Activated CD4-positive, alpha-beta T cell treated with anti-CD3 and anti-CD28 coated beads, Interleukin-2, amount 10 ng/mL, durations not matched to agents 7 days and 5 days (primary cell): ENCODE measurements around the gene N4BP2L2. TPM values are rescaled to one million over a fixed set of nuclear protein-coding genes. Genes with fewer than 3 reads are reported as not detected.

ENCODE experiments used
- CTCF ChIA-PET: fragments of 350-600 bp; sonication (Branson Sonifier 250); formaldehyde crosslinking; loops from one replicate; lab custom pipeline; 2021; ENCODE audit warnings: antibody characterized with exemption; lab: Charles Lee
- POLR2A ChIA-PET: fragments of 350-600 bp; sonication (Branson Sonifier 250); formaldehyde crosslinking; loops from one replicate; lab custom pipeline; 2021; ENCODE audit warnings: antibody characterized with exemption; lab: Charles Lee
- DNase-seq: peaks from one replicate; pipeline ENCODE4 v3.0.0-alpha.2; 2020
- H3K27ac Mint-ChIP-seq: one replicate; pipeline ENCODE4 v1.8.0; 2021; ENCODE audit warnings: mild to moderate bottlenecking, moderate library complexity, mixed read lengths
- H3K27me3 Mint-ChIP-seq: one replicate; pipeline ENCODE4 v1.8.0; 2021; ENCODE audit warnings: mixed read lengths
- H3K36me3 Mint-ChIP-seq: one replicate; pipeline ENCODE4 v1.8.0; 2021; ENCODE audit warnings: low read depth, mixed read lengths
- H3K4me1 Mint-ChIP-seq: one replicate; pipeline ENCODE4 v1.8.0; 2021; ENCODE audit warnings: mixed read lengths
- H3K4me3 Mint-ChIP-seq: one replicate; pipeline ENCODE4 v1.8.0; 2021; ENCODE audit warnings: mild to moderate bottlenecking, moderate library complexity, mixed read lengths
- H3K9me3 Mint-ChIP-seq: one replicate; pipeline ENCODE4 v1.8.0; 2021; ENCODE audit warnings: mixed read lengths
- total RNA-seq, 2 experiments: library from RNA; stranded (reverse); gene quantifications; one replicate each; pipeline ENCODE4 v1.2.3, GENCODE V29; 2021

N4BP2L2 gene
- total RNA-seq, 2 experiments from 2014 or later, result 134 to 136 TPM

DNA sequence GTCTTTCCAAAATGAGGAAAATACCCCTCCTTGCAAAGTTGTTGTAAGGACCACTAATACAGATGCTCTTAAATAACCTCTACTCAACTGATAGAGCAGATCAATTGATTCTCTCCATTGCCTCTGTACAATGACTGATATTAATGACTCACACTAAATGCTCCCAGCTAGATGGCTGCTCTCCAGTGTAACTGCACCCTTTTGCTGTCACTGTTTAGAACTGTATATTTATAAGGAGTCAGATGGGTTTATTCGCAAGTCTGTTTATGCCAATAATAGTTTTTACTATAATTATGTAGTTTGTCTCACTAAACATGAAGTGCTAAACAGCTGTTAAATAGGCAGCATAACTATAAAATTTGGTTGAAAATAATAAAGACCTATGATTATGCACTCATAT lies 89.6 kb downstream of the N4BP2L2 start:
- POLR2A ChIA-PET, result no interaction called here
- DNase-seq, result no peak
- Mint-ChIP-seq H3K9me3 (peaks cover 1% of the 10 kb centered on the region), H3K27me3 (no peaks in the 10 kb centered on the region), H3K4me1 (peaks cover 10% of the 10 kb centered on the region), H3K4me3 (no peak overlapping the region), H3K36me3 (peaks cover 1% of the 10 kb centered on the region), H3K27ac (no peak overlapping the region)
- CTCF ChIA-PET, result interaction anchor here (0.5 to 1.6 kb wide), 5 partner anchors 8 to 41 kb away, joined by 3 to 4 read pairs (median 3); no protein-coding TSS in a partner anchor

DNA sequence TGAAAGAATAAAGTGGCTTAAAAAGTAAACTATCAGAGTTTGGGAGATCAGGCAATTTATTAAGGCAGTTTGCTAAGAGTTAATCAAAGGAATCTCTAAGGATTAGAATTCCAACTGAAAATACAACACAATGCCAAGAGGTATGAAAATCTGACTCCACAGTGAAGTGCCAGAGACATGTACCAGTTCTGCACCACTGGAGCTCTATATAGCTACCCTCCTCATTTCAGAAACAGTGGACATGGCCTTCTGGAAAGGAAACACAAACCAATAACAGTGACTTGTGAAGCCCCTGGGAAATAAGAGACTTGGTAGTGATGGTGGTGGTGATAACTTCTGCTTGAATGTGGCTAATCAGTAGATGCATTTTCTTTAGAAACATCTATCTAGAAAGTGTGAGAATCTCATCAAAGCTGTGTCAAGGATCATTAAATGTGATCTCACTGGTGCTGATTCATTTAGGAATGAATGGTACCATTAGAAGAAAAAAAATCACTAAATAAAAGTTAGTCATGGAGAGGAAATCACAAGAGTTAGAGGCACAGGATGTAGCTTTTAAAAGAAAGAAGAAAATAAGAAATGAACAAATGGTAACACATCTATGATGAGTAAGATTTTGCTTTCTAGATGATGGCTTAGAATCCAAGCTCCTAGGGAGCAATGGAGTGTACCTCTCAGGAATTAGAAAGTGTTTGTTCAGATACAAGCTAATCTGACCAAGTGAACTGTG lies 90.5 kb downstream of the N4BP2L2 start:
- Mint-ChIP-seq H3K4me1 (peaks cover 10% of the 10 kb centered on the region), H3K36me3 (peaks cover 1% of the 10 kb centered on the region), H3K4me3 (no peak overlapping the region), H3K9me3 (no peaks in the 10 kb centered on the region), H3K27ac (no peak overlapping the region), H3K27me3 (no peaks in the 10 kb centered on the region)
- DNase-seq, result no peak
- CTCF ChIA-PET, result interaction anchor here (0.6 to 1.6 kb wide), 5 partner anchors 9 to 104 kb away, joined by 3 to 4 read pairs (median 3); no protein-coding TSS in a partner anchor
- POLR2A ChIA-PET, result no interaction called here

DNA sequence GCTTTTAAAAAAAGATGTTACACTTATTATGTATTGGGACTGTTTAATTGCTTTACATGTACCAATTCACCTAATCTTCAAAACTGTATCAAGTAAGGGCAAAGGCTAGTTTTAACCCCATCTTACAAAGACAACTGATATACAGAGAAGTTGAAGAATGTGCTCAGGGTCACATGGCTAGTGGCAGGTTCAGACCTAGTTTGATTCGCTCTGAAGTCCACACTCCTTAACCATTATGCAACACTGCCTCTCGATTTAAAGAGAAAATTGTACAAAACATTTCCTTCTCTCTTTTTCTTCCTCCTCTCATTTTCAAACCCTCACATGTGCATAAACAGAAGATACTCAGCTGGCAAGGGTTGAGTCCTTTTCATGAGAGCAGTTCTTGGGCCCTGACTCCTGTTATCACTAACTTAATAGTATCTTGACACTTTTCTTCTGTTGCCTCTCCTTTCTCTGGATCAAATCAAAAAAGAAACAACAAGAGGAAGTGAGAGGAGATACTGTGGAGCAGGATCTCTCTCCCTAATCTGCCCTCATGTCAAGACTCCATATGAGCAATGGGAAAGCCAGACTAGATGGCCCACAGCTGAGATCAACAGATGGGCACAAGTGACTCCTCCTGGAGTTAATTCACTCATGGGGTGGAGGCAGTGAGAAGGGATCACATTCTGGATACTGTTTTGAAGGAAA lies 91.7 kb downstream of the N4BP2L2 start:
- CTCF ChIA-PET, result interaction anchor here (0.6 to 0.7 kb wide), 2 partner anchors 26 to 102 kb away, joined by 3 read pairs; no protein-coding TSS in a partner anchor
- POLR2A ChIA-PET, result no interaction called here
- DNase-seq, result no peak
- H3K4me1 Mint-ChIP-seq, result peaks cover 13% of the 10 kb centered on the region
- H3K4me3 Mint-ChIP-seq, result no peak overlapping the region
- H3K9me3 Mint-ChIP-seq, result no peaks in the 10 kb centered on the region
- no peaks in the 10 kb centered on the region for H3K27me3 Mint-ChIP-seq
- H3K36me3 Mint-ChIP-seq, result peaks cover 1% of the 10 kb centered on the region
- no peak overlapping the region for H3K27ac Mint-ChIP-seq

DNA sequence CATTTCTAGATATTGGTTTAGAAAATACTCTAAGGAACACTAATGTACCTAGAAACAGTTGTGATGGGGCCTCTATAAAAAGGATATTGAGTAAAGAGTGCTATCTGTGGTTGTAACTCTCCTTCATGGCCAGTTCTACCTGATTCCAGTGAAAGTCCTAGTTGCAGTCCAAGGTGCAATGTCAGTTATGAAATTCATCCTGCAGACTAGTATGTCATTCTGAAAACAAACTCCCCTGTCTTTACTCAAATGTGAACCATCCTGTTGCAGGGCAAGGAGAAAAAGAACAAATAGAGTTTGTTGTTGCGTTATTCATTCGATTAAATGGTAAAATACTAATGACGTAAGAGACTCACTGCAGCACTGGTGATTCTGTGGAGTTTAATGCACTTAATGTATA lies 92.4 kb downstream of the N4BP2L2 start:
- peaks cover 13% of the 10 kb centered on the region for H3K4me1 Mint-ChIP-seq
- ChIA-PET POLR2A (no interaction called here), CTCF (interaction anchor here (1.0 kb wide), 1 partner anchor 15 kb away, joined by 6 read pairs; no protein-coding TSS in a partner anchor)
- no peak overlapping the region for H3K4me3 Mint-ChIP-seq
- peaks cover 1% of the 10 kb centered on the region for H3K36me3 Mint-ChIP-seq
- no peak overlapping the region for H3K27ac Mint-ChIP-seq
- no peak for DNase-seq
- no peaks in the 10 kb centered on the region for H3K27me3 Mint-ChIP-seq
- H3K9me3 Mint-ChIP-seq, result no peaks in the 10 kb centered on the region

DNA sequence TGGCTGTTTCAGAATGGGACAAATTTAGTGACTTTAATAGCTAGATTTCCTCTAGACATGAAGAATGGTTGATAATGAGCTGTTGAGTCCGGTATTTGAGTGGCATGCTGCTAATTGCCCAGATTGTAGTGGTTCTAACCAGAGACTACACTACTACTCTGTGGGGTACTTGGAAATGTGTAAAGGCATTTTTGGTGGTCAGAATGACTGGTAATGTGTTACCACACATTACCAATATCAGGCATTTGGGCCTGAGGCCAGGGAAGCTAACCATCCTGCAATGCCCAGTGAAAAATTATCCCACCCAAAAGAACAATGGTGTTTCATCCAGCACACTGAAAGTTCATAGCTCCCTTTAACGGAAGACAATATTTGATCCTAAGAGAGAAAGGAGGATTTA lies 93.1 kb downstream of the N4BP2L2 start:
- H3K4me3 Mint-ChIP-seq, result no peak overlapping the region
- H3K4me1 Mint-ChIP-seq, result peaks cover 13% of the 10 kb centered on the region
- H3K27me3 Mint-ChIP-seq, result no peaks in the 10 kb centered on the region
- CTCF ChIA-PET, result interaction anchor here (0.8 to 1.0 kb wide), 2 partner anchors 14 to 39 kb away, joined by 4 to 6 read pairs; no protein-coding TSS in a partner anchor
- H3K36me3 Mint-ChIP-seq, result no peaks in the 10 kb centered on the region
- POLR2A ChIA-PET, result no interaction called here
- H3K9me3 Mint-ChIP-seq, result no peaks in the 10 kb centered on the region
- DNase-seq, result no peak
- H3K27ac Mint-ChIP-seq, result no peak overlapping the region

DNA sequence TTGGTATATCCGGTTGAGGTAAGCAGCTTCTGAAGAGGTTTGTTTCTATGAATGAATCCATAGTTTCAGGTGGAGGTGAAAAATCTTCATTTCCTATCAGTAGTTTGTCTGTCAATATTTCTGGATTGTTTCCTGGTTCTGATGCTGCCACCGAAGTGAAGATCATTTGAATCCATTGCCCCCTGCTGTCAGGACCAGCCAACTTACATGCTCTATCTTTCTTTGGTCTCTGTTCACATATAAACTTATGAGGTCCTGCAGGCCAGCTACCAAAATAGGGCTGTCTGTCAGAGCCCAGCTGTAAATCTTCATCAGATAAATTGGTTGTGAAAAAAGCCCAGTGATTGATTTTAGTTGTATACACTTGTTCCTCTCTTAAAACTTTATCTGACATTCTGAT lies 95.5 kb downstream of the N4BP2L2 start:
- POLR2A ChIA-PET, result no interaction called here
- H3K36me3 Mint-ChIP-seq, result no peaks in the 10 kb centered on the region
- no peak overlapping the region for H3K27ac Mint-ChIP-seq
- peak; percentile 55 for DNase-seq
- no peaks in the 10 kb centered on the region for H3K27me3 Mint-ChIP-seq
- CTCF ChIA-PET, result interaction anchor here (1.0 to 1.3 kb wide), 2 partner anchors 9 to 10 kb away, joined by 3 read pairs; no protein-coding TSS in a partner anchor
- peaks cover 7% of the 10 kb centered on the region for H3K4me1 Mint-ChIP-seq
- H3K4me3 Mint-ChIP-seq, result no peak overlapping the region
- no peaks in the 10 kb centered on the region for H3K9me3 Mint-ChIP-seq

DNA sequence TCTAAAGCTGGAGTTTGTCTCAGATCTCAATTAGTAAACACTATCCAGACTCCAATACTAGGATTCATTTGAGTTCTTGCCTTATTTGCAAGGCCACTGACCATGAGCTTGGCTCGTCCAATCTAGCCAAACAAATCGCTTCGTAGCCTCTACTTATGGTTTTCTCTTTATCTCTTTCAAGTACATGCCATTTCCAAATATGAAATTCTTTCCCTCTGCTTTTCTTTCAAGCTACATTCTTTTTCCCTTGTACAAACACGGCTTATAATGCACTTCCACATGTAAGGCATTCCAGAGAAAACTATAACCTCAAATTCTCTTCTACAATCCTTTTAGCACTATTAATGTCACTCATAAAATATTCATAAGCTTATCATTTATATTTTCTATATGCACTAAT lies 99.7 kb downstream of the N4BP2L2 start:
- ChIA-PET CTCF (interaction anchor here (0.5 to 2.8 kb wide), 3 partner anchors 10 to 71 kb away, joined by 3 to 9 read pairs (median 4); partner anchors contain the start of gene N4BP2L1), POLR2A (no interaction called here)
- DNase-seq, result no peak
- no peaks in the 10 kb centered on the region for H3K9me3 Mint-ChIP-seq
- no peaks in the 10 kb centered on the region for H3K27me3 Mint-ChIP-seq
- H3K27ac Mint-ChIP-seq, result no peak overlapping the region
- H3K4me1 Mint-ChIP-seq, result peaks cover 4% of the 10 kb centered on the region
- H3K36me3 Mint-ChIP-seq, result no peaks in the 10 kb centered on the region
- H3K4me3 Mint-ChIP-seq, result no peak overlapping the region

DNA sequence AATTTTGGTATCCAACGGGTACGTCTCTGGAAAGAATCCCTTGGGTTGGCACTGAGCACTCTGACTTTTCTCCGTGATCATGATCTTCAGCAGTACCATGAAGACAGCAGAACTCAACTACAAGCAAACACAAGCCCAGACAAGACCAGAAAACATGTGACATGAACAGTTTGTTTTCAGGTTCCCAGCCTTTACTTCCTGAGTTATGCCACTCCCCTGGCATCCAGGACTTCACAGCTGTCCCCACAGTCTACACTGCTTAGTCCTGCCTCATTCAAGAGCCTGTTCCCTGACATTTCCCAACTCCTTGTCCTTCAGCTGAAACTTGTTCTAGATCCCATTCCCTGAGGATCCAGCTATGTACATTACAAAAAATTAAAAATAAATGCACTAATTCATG lies 105.7 kb downstream of the N4BP2L2 start:
- H3K36me3 Mint-ChIP-seq, result peaks cover 5% of the 10 kb centered on the region
- peak overlapping the region; percentile 60 for H3K27ac Mint-ChIP-seq
- peaks cover 23% of the 10 kb centered on the region for H3K4me1 Mint-ChIP-seq
- CTCF ChIA-PET, result no interaction called here
- DNase-seq, result no peak
- POLR2A ChIA-PET, result no interaction called here
- no peaks in the 10 kb centered on the region for H3K9me3 Mint-ChIP-seq
- no peak overlapping the region for H3K4me3 Mint-ChIP-seq
- H3K27me3 Mint-ChIP-seq, result no peaks in the 10 kb centered on the region

DNA sequence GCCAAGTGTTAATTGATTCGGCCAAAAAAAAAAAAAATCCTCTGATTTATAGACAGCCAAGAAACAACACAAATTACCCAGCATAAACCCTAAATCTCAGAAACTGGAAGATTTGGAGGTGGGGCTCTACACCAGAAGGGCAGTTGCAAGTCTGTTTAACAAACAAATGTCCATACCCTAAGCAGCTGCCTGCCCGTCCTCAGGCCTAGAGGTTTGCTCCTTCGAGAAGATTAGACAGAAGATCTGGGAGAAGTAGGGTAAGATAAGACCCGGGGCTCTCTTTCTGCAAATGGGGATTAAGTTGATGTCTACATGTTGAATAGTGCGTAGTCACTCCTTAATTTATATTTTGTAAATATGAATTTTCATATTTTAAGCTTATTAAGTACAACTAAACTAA lies 107.2 kb downstream of the N4BP2L2 start:
- DNase-seq, result no peak
- POLR2A ChIA-PET, result no interaction called here
- CTCF ChIA-PET, result interaction anchor here (0.7 to 1.4 kb wide), 2 partner anchors 14 to 29 kb away, joined by 3 to 6 read pairs; no protein-coding TSS in a partner anchor
- peaks cover 23% of the 10 kb centered on the region for H3K4me1 Mint-ChIP-seq
- no peak overlapping the region for H3K27ac Mint-ChIP-seq
- H3K4me3 Mint-ChIP-seq, result no peak overlapping the region
- H3K9me3 Mint-ChIP-seq, result no peaks in the 10 kb centered on the region
- H3K27me3 Mint-ChIP-seq, result no peaks in the 10 kb centered on the region
- peaks cover 11% of the 10 kb centered on the region for H3K36me3 Mint-ChIP-seq

DNA sequence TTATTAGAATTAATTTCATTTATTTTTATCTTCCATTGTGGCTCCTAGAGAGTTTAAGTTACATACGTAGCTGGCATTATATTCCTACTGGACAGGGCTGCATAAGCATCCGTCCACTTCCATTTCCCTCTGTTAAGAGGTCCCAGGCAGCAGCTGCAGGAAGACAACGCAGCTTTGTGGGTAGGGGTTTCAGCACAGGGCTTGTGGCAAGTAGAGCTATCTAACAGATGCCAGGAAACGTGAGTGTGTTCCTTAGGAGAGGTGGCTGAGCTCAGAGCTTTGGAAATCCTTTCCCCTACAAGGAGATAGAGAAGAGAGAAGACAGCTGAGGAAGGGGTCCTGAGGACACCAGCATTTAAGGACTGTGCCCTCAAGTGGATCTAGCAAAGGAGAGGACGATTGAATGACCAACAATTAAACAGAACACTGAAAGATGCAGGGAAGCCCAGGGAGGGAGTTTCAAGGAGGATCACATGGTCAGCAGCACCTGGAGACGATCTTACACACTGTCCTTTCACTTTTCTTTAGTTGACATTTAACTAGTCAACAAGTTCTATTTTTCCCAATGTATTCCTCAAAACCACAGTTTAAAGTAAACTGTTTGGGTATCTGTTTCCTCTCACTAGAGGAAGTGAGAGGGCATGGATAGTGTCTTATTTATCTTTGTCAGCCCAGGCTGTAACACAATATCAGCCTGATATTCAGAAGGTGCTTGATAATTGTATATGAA lies 108.4 kb downstream of the N4BP2L2 start:
- H3K4me1 Mint-ChIP-seq, result peaks cover 32% of the 10 kb centered on the region
- DNase-seq, result no peak
- H3K4me3 Mint-ChIP-seq, result no peak overlapping the region
- ChIA-PET POLR2A (no interaction called here), CTCF (interaction anchor here (1.2 to 1.3 kb wide), 2 partner anchors 12 to 156 kb away, joined by 3 to 4 read pairs; no protein-coding TSS in a partner anchor)
- no peak overlapping the region for H3K27ac Mint-ChIP-seq
- H3K27me3 Mint-ChIP-seq, result no peaks in the 10 kb centered on the region
- H3K9me3 Mint-ChIP-seq, result no peaks in the 10 kb centered on the region
- peaks cover 20% of the 10 kb centered on the region for H3K36me3 Mint-ChIP-seq

DNA sequence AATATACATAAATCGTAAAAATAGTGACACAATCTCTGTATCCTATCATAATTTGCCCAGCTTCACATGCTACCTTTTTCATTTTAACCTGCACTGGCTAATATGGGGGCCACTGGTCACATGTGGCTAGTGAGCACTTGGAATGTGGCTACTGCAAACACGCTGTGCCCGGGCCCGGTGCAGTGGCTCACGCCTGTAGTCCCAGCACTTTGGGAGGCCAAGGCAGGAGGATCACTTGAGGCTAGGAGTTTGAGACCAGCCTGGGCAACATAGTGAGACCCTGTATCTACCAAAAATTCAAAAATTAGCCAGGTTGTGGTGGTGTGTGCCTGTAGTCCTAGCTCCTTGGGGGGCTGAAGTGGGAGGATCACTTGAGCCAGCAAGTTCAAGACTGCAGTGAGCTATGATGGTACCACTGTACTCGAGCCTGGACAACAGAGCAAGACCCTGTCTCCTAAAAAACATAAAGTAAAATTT lies 109.1 kb downstream of the N4BP2L2 start:
- no peak overlapping the region for H3K27ac Mint-ChIP-seq
- peaks cover 35% of the 10 kb centered on the region for H3K4me1 Mint-ChIP-seq
- no peak overlapping the region for H3K4me3 Mint-ChIP-seq
- no peak for DNase-seq
- ChIA-PET POLR2A (no interaction called here), CTCF (interaction anchor here (1.2 to 2.8 kb wide), 3 partner anchors 10 to 156 kb away, joined by 3 to 9 read pairs (median 4); no protein-coding TSS in a partner anchor)
- H3K9me3 Mint-ChIP-seq, result no peaks in the 10 kb centered on the region
- peaks cover 22% of the 10 kb centered on the region for H3K36me3 Mint-ChIP-seq
- H3K27me3 Mint-ChIP-seq, result no peaks in the 10 kb centered on the region
